Measurements from ENCODE around the gene GYG1. TPM values are rescaled to one million over a fixed set of nuclear protein-coding genes. Genes with fewer than 3 reads are reported as not detected.
A peak's percentile ranks its signal among the peaks of the same experiment; 100 is the strongest.

The GYG1 gene
- total and polyA plus RNA-seq, 2 experiments from 2014 or later, result 33.2 to 40.9 TPM

- Mint-ChIP-seq H3K36me3 (ENCODE audit: low read depth) (no peaks in the 10 kb centered on the region), H3K9me3 (no peaks in the 10 kb centered on the region; the same call in 2 of the 3 replicates), H3K4me3 (no peak overlapping the region), H3K4me1 (peaks cover 21% of the 10 kb centered on the region), H3K27ac (peak overlapping the region; percentile 49), H3K27me3 (ENCODE audit: insufficient read depth, low read depth, poor library complexity) (peaks cover 9% of the 10 kb centered on the region)
- Histone ChIP-seq H3K4me1 (ENCODE audit: insufficient read depth) (peaks cover 3% of the 10 kb centered on the region; the same call in 1 of the 2 replicates), H3K27me3 (ENCODE audit: insufficient read depth) (no peaks in the 10 kb centered on the region), H4K20me1 (replicated peaks; ENCODE audit: insufficient read depth) (no peaks in the 10 kb centered on the region), H3K36me3 (ENCODE audit: insufficient read depth) (no peaks in the 10 kb centered on the region), H3K9me2 (ENCODE audit: insufficient read depth) (no peaks in the 10 kb centered on the region), H3K4me3 (no peak overlapping the region), H3K79me2 (replicated peaks; ENCODE audit: insufficient read depth) (no peaks in the 10 kb centered on the region), H2AFZ (peak overlapping the region; percentile 86), H3F3A (replicated peaks; ENCODE audit: low read depth) (no peaks in the 10 kb centered on the region; the same call in 1 of the 2 replicates), H3K4me2 (peak overlapping the region; percentile 24; the same call in 1 of the 2 replicates), H3K27ac (ENCODE audit: low read depth) (no peak overlapping the region)
- DNase-seq (ENCODE audit: low spot score), result peak; percentile 76
- peak; percentile 71 to 75 for TF ChIP-seq CTCF (conservative IDR thresholded peaks at IDR 0.05; ENCODE audit: low read depth in 2 of 2)
- TF ChIP-seq REST (IDR thresholded peaks at IDR 0.05; ENCODE audit: unreplicated experiment), result no peak
- TF ChIP-seq ZNF331 (CRISPR knock-in tag; IDR thresholded peaks at IDR 0.05; ENCODE audit: low read depth), result no peak
- ATAC-seq, result peak; percentile 65
Measured at GRCh38 chr3:148955544-148956346, 35.6 kb upstream of the GYG1 start.

GRCh38 chr3:148957586-148957985 is 33.8 kb upstream of the GYG1 start:
- ATAC-seq, result peak; percentile 79
- Mint-ChIP-seq H3K27ac (no peak overlapping the region), H3K9me3 (no peaks in the 10 kb centered on the region; the same call in 2 of the 3 replicates)

More at GRCh38 chr3:148957586-148957985, 33.8 kb upstream of the GYG1 start:
- H3K27me3 Mint-ChIP-seq (ENCODE audit: insufficient read depth, low read depth, poor library complexity), result peaks cover 9% of the 10 kb centered on the region
- DNase-seq (ENCODE audit: low spot score), result peak; percentile 81
- H3K4me3 ChIP-seq, result no peak overlapping the region
- no peaks in the 10 kb centered on the region; the same call in 1 of the 2 replicates for H3F3A ChIP-seq (replicated peaks; ENCODE audit: low read depth)
- TF ChIP-seq NANOG (IDR thresholded peaks at IDR 0.05; ENCODE audit: borderline replicate concordance) (peak; percentile 57; the same call in 1 of the 2 replicates), EZH2phosphoT487 (IDR thresholded peaks at IDR 0.05; ENCODE audit: unreplicated experiment) (no peak), CTCF (conservative IDR thresholded peaks at IDR 0.05; ENCODE audit: low read depth in 2 of 2) (peak; percentile 79 to 91), STAT1 (IDR thresholded peaks at IDR 0.05; ENCODE audit: unreplicated experiment) (no peak), CREB1 (CRISPR knock-in tag; IDR thresholded peaks at IDR 0.05; ENCODE audit: low read depth) (peak; percentile 62; the same call in 1 of the 2 replicates)
- H3K79me2 ChIP-seq (replicated peaks; ENCODE audit: insufficient read depth), result no peaks in the 10 kb centered on the region
- H4K20me1 ChIP-seq (replicated peaks; ENCODE audit: insufficient read depth), result no peaks in the 10 kb centered on the region
- peaks cover 3% of the 10 kb centered on the region; the same call in 1 of the 2 replicates for H3K4me1 ChIP-seq (ENCODE audit: insufficient read depth)
- H3K27me3 ChIP-seq (ENCODE audit: insufficient read depth), result no peaks in the 10 kb centered on the region
- no peaks in the 10 kb centered on the region for H3K9me2 ChIP-seq (ENCODE audit: insufficient read depth)
- no peak overlapping the region for H3K4me3 Mint-ChIP-seq
- H3K4me2 ChIP-seq, result no peak overlapping the region
- H3K36me3 ChIP-seq (ENCODE audit: insufficient read depth), result no peaks in the 10 kb centered on the region
- H2AFZ ChIP-seq, result no peak overlapping the region
- H3K27ac ChIP-seq (ENCODE audit: low read depth), result no peak overlapping the region
- H3K36me3 Mint-ChIP-seq (ENCODE audit: low read depth), result no peaks in the 10 kb centered on the region
- H3K4me1 Mint-ChIP-seq, result peaks cover 26% of the 10 kb centered on the region
